ENCODE results near the gene CALML6. TPM values are rescaled to one million over a fixed set of nuclear protein-coding genes. Genes with fewer than 3 reads are reported as not detected.

Gene CALML6
- total RNA-seq, 4 donors from 2014 or later: 0.13 TPM; not detected in 3

DNA sequence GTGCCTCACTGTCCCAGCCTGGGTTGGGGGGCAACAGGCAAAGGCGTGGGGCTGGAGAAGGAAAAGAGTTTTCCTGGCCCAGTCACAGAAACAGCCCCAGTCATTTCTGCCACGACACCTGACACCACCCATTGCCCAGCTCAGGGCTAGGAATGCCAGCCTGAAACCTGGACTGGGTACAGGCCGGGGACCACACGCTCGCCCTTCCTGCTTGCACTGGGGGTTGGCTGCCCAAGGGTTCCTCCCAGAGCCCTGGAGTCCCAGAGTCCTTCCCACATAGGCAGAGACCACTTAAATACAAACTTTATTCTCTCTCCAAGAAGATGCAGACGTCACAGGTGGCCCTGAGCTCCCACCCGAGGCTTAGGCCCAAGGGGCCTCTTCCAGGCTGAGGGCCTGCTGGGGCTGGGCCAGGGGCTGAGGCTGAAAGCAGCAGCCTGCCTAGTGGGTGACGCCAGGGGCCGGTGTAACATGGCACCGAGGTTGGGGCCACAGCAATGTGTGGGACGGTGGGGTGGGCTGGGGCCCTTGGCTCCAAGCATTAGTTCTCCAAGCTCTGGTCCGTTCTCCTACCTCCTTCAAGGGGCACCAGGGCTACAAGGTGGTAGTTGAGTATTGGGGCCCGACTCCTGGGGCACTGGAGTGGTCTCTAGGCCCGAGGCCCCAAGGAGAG, 2.4 kb downstream of the CALML6 start:
- no peaks in the 10 kb centered on the region for H3K9me3 ChIP-seq
- TF ChIP-seq, protein P1, sequence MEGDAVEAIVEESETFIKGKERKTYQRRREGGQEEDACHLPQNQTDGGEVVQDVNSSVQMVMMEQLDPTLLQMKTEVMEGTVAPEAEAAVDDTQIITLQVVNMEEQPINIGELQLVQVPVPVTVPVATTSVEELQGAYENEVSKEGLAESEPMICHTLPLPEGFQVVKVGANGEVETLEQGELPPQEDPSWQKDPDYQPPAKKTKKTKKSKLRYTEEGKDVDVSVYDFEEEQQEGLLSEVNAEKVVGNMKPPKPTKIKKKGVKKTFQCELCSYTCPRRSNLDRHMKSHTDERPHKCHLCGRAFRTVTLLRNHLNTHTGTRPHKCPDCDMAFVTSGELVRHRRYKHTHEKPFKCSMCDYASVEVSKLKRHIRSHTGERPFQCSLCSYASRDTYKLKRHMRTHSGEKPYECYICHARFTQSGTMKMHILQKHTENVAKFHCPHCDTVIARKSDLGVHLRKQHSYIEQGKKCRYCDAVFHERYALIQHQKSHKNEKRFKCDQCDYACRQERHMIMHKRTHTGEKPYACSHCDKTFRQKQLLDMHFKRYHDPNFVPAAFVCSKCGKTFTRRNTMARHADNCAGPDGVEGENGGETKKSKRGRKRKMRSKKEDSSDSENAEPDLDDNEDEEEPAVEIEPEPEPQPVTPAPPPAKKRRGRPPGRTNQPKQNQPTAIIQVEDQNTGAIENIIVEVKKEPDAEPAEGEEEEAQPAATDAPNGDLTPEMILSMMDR (IDR thresholded peaks at IDR 0.05): no peak
- TF ChIP-seq POLR2A (IDR thresholded peaks at IDR 0.05): no peak
- H3K4me1 ChIP-seq: peaks cover 7 to 18% of the 10 kb centered on the region in 2 donors
- no peak overlapping the region for H3K27ac ChIP-seq
- 92 to 94% methylated on average over 7 to 14 of the region's 14 CpGs for WGBS, 2 donors
- intact Hi-C loops (cut with DNase I): no loop called here
- H3K36me3 ChIP-seq: no peaks in the 10 kb centered on the region
- no peak overlapping the region for H3K4me3 ChIP-seq (replicated peaks in 1 of 3)
- no peak for DNase-seq
- no peaks in the 10 kb centered on the region for H3K27me3 ChIP-seq

DNA sequence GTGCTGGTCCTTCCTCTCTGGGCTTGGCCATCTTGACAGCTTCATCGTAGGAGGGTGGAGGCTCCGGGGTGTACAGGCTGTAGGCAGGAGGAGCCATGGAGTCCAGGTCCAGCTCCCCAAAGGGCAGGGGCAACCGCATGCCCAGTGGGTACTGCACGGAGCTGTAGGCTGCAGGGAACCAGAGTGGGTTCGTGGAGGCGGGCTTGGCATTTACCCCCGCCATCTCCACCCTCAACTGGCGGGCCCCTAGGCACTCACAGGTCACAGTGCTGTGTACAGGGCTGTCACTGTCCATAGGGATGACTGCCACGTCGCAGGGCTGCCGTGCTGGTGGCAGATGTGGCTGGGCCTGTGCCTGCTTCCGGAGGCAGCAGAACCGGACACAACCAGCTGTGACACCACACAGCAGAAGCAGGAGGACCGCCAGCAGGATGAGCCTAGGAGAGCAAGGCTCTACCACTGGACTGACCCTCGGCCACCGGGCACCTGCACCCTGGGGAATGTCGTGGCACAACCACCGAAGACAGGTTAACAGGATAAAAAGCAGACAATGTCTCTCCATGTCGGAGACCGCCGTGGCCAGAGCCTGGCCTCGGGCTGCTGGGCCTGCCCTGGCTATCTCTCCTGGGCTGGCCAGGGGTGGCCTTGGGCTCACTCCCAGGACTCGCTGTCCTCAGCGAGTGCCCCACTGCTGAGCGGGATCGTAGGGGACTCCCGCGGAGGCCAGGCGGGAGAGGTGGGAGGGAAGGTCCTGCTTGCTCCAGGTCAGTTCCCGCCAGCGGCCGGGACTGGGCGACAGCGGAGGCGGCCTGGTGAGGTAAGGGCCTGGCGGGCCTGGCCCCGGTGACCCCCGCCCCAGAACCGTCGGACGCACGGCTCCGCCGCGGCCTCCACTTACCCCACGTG, 3.2 kb downstream of the CALML6 start:
- H3K36me3 ChIP-seq: no peaks in the 10 kb centered on the region
- no peak for DNase-seq
- intact Hi-C loops (cut with DNase I): no loop called here
- WGBS, 2 donors: 2 to 79% methylated on average over 9 to 13 of the region's 46 CpGs
- peaks cover 7 to 18% of the 10 kb centered on the region in 2 donors for H3K4me1 ChIP-seq
- TF ChIP-seq POLR2A (IDR thresholded peaks at IDR 0.05): no peak
- TF ChIP-seq, protein P1 (IDR thresholded peaks at IDR 0.05): no peak
- H3K27ac ChIP-seq: no peak overlapping the region
- H3K9me3 ChIP-seq: no peaks in the 10 kb centered on the region
- H3K4me3 ChIP-seq (replicated peaks in 1 of 3): peak overlapping the region in 1 of 3 donors; percentile 50
- no peaks in the 10 kb centered on the region for H3K27me3 ChIP-seq

DNA sequence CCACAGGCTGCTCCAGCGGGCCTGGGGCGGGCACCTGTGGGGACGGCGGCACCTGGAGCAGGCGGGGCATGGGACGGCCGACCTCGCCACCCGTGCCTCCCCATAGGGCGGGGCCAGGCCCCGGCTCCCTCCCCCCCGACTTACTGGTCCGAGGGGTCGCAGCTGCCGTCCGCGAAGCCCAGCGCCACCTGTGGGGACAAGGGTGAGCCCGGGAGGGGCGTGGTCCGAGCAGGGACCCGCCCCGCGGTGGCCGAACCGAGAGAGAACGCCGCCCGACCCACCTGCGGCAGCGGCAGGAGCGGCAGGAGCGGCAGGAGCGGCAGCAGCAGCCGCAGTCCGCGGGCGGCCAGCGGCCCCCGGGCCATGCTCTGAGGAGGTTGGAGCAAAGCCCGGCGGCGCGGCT, 3.8 kb downstream of the CALML6 start, which contains the start of gene TMEM52:
Gene TMEM52, minus strand, starts transcription at position 379 of the 403 bp plus-strand sequence. Its CDS starts 14 bp downstream, at position 365.
- H3K27me3 ChIP-seq: no peaks in the 10 kb centered on the region
- H3K4me1 ChIP-seq: peaks cover 7 to 18% of the 10 kb centered on the region in 2 donors
- no peaks in the 10 kb centered on the region for H3K36me3 ChIP-seq
- intact Hi-C loops (cut with DNase I): no loop called here
- 0% methylated on average over 10 of the region's 44 CpGs; no CpG with 5 or more reads in 1 of the 2 donors for WGBS, 2 donors
- peak within 1 kb of the TSS in 2 of 3 donors; percentile 39 to 50 for H3K4me3 ChIP-seq (replicated peaks in 1 of 3)
- H3K9me3 ChIP-seq: no peaks in the 10 kb centered on the region
- TF ChIP-seq POLR2A (IDR thresholded peaks at IDR 0.05): peak in 1 of 2 donors; percentile 64
- TF ChIP-seq, protein P1 (IDR thresholded peaks at IDR 0.05): peak in 1 of 6 experiments; percentile 22
- peak within 1 kb of the TSS in 1 of 3 donors; percentile 63 for H3K27ac ChIP-seq
- no peak for DNase-seq

DNA sequence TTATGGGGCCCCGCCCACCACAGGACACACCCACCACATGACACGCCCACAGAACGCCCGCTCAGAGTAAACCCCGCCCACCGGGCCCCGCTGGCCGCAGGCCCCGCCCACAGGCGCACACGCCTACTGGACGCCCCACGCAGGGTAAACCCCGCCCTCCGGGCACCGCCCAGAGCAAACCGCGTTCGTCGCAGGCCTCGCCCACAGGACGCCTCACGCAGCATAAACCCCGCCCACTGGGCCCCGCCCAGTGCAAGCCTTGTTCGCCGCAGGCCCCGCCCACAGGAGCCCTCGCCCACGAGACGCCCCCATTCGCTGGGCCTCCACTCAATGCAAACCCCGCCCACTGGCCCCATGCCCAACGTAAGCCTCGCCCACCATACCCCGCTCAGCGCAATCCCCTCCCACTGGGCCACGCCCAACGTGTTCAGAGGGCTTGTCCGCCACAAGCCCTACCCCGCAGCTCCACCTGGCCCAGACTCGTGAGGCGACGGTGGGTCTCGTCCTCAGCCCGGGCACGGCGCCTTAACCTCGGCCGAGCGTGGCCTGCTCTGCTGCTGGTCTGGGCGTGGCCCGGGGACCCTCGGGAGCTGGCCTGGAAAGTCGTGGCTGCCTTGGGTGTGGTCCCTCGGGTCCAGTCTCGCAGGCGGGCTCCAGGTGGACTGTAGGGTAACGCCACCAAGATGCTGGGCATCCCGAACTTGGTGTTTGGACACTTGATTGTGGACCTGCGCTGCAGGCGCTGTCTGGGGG, 4.4 kb downstream of the CALML6 start:
- no peak for TF ChIP-seq POLR2A (IDR thresholded peaks at IDR 0.05)
- TF ChIP-seq, protein P1 (IDR thresholded peaks at IDR 0.05): no peak
- WGBS, 2 donors: 0 to 4% methylated on average over 3 to 23 of the region's 62 CpGs
- peak overlapping the region in 1 of 3 donors; percentile 63 for H3K27ac ChIP-seq

More for the DNA sequence above, 4.4 kb downstream of the CALML6 start:
- peak; percentile 98 for DNase-seq
- intact Hi-C loops (cut with DNase I): no loop called here
- no peaks in the 10 kb centered on the region for H3K36me3 ChIP-seq
- H3K27me3 ChIP-seq: no peaks in the 10 kb centered on the region
- peak overlapping the region in 1 of 3 donors; percentile 50 for H3K4me3 ChIP-seq (replicated peaks in 1 of 3)
- no peaks in the 10 kb centered on the region for H3K9me3 ChIP-seq
- H3K4me1 ChIP-seq: peaks cover 7 to 18% of the 10 kb centered on the region in 2 donors

Measured in thyroid gland (tissue), 4 donors.